Prostate gland (tissue), 2 donors: Measurements from ENCODE around the gene NBAS. TPM values are rescaled to one million over a fixed set of nuclear protein-coding genes. Genes with fewer than 3 reads are reported as not detected.

ENCODE experiments used
- DNase-seq: peaks from one replicate; pipeline ENCODE4 v3.0.0-alpha.2; 2019; ENCODE audit warnings: low spot score
- H3K27ac ChIP-seq, 2 donors: fragments of 200-600 bp; sonication (generic); 2 replicates each; pipeline ENCODE4 v1.5.1; 2017 to 2019
- H3K27me3 ChIP-seq: fragments of 200-600 bp; sonication (generic); replicated peaks from 2 replicates; pipeline ENCODE4 v1.5.1; 2019; ENCODE audit not compliant: insufficient read depth
- H3K36me3 ChIP-seq, 2 donors: fragments of 200-600 bp; sonication (generic); 1 replicate in 1 of 2; 2 replicates in 1 of 2; pipeline versions ENCODE4 v1.5.1 to v1.8.1; 2017 to 2019
- H3K4me1 ChIP-seq: fragments of 200-600 bp; sonication (generic); replicated peaks from 2 replicates; pipeline ENCODE4 v1.5.1; 2019
- H3K4me3 ChIP-seq, 2 donors: fragments of 200-600 bp; sonication (generic); 2 replicates each; pipeline ENCODE4 v1.5.1; 2017 to 2019
- H3K9me3 ChIP-seq: fragments of 200-600 bp; sonication (generic); 2 replicates; pipeline ENCODE4 v1.5.1; 2017
- POLR2A ChIP-seq: fragments of 450-650 bp; IDR thresholded peaks from one replicate; pipeline ENCODE4 v1.6.1; 2016; ENCODE audit warnings: antibody characterized with exemption, mild to moderate bottlenecking
- POLR2AphosphoS5 ChIP-seq: sonication (generic); formaldehyde crosslinking; IDR thresholded peaks from one replicate; pipeline ENCODE4 v1.6.1; 2017; ENCODE audit warnings: antibody characterized with exemption
- WGBS: methylation state at CpG from one replicate; pipeline ENCODE4 v1.1.5; 2018; 5-methylcytosine and 5-hydroxymethylcytosine counted together
- intact Hi-C: fragments of 100-400 bp; cut with DNase I; formaldehyde crosslinking; loops from one replicate; pipeline ENCODE4 v1.14.2; 2022
- total RNA-seq, 2 donors: library from RNA; depleted of rRNA; stranded (reverse); fragments of >200 nt; gene quantifications; one replicate each; pipeline ENCODE4 v1.1.0, GENCODE V29; 2016
- TF ChIP-seq, protein P1 (sequence below), 4 experiments: fragments of 200-600 bp in 2 of 4; fragments of 450-650 bp in 2 of 4; sonication (generic) in 2 of 4; IDR thresholded peaks; 1 replicate in 3 of 4; 2 replicates in 1 of 4; pipeline ENCODE4 v1.5.1; 2016 to 2019; ENCODE audit warnings: antibody characterized with exemption in 4 of 4, mild to moderate bottlenecking in 2 of 4, moderate library complexity in 2 of 4

NBAS gene
- total RNA-seq, 2 donors from 2014 or later, result 34.8 to 55.0 TPM

DNA sequence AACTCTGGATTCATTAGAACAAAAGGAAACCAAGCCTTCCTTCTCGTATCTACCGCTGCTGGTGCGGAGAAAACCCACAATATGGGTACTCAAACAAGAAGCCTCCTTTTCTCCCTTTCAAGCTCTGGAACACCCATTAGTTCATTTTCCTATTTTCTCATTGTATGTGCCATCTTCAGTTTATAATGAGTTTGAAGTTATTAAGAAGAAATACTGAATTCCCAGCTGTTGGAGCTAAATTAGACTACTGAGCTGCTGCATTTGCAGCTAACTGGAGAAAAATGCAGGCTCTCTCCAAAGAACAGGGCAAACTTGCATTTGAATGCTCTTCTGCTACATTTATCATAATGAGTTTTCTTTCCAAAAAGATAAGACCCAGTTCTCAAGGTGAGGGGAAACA is 398.5 kb downstream of the NBAS start:
- Histone ChIP-seq H3K27ac (no peak overlapping the region), H3K4me1 (no peaks in the 10 kb centered on the region), H3K36me3 (no peaks in the 10 kb centered on the region), H3K9me3 (no peaks in the 10 kb centered on the region), H3K27me3 (no peaks in the 10 kb centered on the region), H3K4me3 (no peak overlapping the region)
- WGBS, result 96% methylated on average over 3 of the region's 3 CpGs
- intact Hi-C loops, result no loop called here
- DNase-seq, result no peak
- TF ChIP-seq POLR2AphosphoS5 (no peak), POLR2A (no peak)
- TF ChIP-seq, protein P1, sequence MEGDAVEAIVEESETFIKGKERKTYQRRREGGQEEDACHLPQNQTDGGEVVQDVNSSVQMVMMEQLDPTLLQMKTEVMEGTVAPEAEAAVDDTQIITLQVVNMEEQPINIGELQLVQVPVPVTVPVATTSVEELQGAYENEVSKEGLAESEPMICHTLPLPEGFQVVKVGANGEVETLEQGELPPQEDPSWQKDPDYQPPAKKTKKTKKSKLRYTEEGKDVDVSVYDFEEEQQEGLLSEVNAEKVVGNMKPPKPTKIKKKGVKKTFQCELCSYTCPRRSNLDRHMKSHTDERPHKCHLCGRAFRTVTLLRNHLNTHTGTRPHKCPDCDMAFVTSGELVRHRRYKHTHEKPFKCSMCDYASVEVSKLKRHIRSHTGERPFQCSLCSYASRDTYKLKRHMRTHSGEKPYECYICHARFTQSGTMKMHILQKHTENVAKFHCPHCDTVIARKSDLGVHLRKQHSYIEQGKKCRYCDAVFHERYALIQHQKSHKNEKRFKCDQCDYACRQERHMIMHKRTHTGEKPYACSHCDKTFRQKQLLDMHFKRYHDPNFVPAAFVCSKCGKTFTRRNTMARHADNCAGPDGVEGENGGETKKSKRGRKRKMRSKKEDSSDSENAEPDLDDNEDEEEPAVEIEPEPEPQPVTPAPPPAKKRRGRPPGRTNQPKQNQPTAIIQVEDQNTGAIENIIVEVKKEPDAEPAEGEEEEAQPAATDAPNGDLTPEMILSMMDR (IDR thresholded peaks at IDR 0.05), result no peak

DNA sequence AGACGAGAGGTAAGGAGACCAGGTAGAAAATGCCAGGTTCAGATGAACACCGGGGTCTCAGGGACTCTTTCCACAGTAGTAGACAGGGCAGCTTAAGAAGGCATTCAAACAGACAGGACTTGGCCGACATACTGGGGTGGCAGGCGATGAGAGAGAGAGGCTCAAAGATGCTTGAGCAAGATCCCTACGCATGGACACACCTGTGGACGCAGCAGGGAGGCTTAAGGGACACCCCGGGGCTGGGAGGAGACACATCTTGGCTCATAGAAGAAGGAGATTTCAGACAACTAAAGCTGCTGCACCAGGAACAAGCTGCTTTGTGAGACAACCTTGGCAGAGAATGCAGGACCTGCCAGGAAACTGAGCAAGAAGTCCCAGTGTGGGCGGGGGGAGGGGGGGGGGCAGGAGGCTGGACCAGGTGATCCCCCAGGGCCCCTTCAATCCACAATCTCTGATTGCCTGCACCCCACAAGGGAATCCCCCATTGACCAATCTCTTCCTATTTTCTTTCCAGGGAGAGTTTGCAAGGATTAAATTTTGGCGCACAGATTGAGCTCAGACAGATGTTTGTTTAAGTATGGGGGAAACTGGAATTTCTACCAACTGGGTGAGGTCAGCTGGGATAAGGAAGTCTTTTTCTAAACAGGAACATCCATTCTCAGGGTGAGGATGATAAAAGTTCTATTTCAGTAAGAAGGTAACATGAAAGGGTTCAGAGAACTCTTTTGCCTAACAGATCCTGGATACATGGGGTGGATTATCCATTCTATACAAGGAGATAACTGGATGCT is 400.7 kb downstream of the NBAS start:
- Histone ChIP-seq H3K9me3 (no peaks in the 10 kb centered on the region), H3K4me3 (no peak overlapping the region), H3K27me3 (no peaks in the 10 kb centered on the region), H3K27ac (no peak overlapping the region), H3K4me1 (no peaks in the 10 kb centered on the region), H3K36me3 (no peaks in the 10 kb centered on the region)
- no peak for TF ChIP-seq POLR2AphosphoS5
- no peak for TF ChIP-seq POLR2A
- TF ChIP-seq, protein P1 (IDR thresholded peaks at IDR 0.05), result no peak
- DNase-seq, result no peak
- intact Hi-C loops, result no loop called here
- 57% methylated on average over 9 of the region's 9 CpGs for WGBS

DNA sequence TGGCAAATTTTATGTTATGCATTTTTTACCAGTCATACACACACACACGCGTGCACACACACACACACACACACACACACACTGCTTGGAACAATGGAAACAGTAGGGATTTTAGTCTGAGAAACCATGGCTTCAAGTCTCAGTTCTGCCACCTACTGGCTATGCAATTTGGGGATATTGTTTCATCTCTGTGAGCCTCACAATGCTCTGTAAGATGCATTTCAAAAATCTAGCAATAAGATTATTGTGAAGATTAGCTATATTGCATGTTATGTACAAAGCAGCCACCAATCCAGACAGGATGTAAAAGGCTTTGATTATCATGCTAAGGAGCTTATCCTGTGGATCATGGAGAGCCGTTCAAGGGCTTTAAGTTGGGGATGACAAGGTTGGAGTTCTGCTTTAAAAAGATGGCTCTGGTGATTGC is 401.4 kb downstream of the NBAS start:
- no peak for DNase-seq
- Histone ChIP-seq H3K27ac (no peak overlapping the region), H3K9me3 (no peaks in the 10 kb centered on the region), H3K4me1 (no peaks in the 10 kb centered on the region), H3K36me3 (no peaks in the 10 kb centered on the region), H3K27me3 (no peaks in the 10 kb centered on the region), H3K4me3 (no peak overlapping the region)
- WGBS, result 40% methylated on average over 3 of the region's 3 CpGs
- TF ChIP-seq POLR2A, result no peak
- TF ChIP-seq, protein P1 (IDR thresholded peaks at IDR 0.05), result peak in 3 of 4 experiments; percentile 17 to 44 (median 24)
- intact Hi-C loops, result no loop called here

DNA sequence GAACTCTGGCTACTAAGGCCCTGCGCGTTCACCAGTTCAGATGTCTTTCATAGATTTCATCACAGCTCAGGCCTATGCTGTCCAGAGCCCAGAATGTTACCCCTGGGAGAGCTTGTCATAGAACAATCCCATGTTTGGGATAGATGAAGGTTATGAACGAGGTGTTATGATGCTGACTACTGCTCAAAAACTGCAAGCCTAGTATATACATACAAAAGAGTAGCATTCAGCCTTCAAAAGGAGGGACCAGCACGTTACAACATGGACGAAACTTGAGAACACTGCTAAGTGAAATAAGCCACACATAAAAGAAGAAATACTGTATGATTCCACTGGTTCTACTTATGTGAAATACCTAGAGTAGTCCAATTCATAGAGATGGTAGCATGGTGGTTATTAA is 401.9 kb downstream of the NBAS start:
- H3K27me3 ChIP-seq, result no peaks in the 10 kb centered on the region
- no peak for TF ChIP-seq POLR2A
- TF ChIP-seq POLR2AphosphoS5, result no peak
- TF ChIP-seq, protein P1 (IDR thresholded peaks at IDR 0.05), result no peak
- no peak for DNase-seq
- no peak overlapping the region for H3K4me3 ChIP-seq
- H3K27ac ChIP-seq, result no peak overlapping the region
- no peaks in the 10 kb centered on the region for H3K9me3 ChIP-seq
- no peaks in the 10 kb centered on the region for H3K4me1 ChIP-seq
- no peaks in the 10 kb centered on the region for H3K36me3 ChIP-seq
- intact Hi-C loops, result no loop called here
- 76% methylated on average over 5 of the region's 5 CpGs for whole genome bisulfite sequencing

DNA sequence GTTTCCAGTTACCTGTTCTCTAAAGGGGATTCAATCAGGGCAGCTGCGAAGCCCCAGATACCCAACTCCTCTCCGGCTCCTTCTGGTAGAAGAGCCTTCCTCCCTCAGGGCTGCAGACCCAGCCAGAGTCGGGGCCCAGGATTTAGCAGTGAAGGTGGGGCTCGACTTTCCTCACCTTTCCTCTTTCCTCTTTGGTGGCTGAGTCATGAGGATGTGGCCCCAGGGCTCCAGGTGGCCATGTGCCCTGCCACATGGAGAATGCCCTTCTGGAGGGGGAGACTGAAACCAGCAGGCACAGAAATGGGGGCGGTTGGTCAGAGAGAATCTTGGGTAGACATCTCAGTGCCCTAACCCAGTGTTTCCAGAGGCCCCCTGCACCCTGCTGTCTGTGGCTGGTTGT is 402.6 kb downstream of the NBAS start:
- Histone ChIP-seq H3K36me3 (no peaks in the 10 kb centered on the region), H3K4me1 (no peaks in the 10 kb centered on the region), H3K27me3 (no peaks in the 10 kb centered on the region), H3K9me3 (no peaks in the 10 kb centered on the region), H3K4me3 (no peak overlapping the region), H3K27ac (no peak overlapping the region)
- no peak for TF ChIP-seq POLR2AphosphoS5
- TF ChIP-seq, protein P1 (IDR thresholded peaks at IDR 0.05), result no peak
- no peak for TF ChIP-seq POLR2A
- intact Hi-C loops, result no loop called here
- 78% methylated on average over 5 of the region's 5 CpGs for WGBS
- no peak for DNase-seq
